ACHN (cell line): Measurements from ENCODE around the gene CAB39L.

Experiments used
- DNase-seq: peaks from one replicate; pipeline ENCODE4 v3.0.0-alpha.2; 2015
- in situ Hi-C: cut with HindIII; loops from 2 replicates; pipeline ENCODE4 v1.10.0; 2017; ENCODE audit warnings: low sequenced_read_pairs, low pct_ligation_motif_present, low pct_unique_long_range_greater_than_20kb

The CAB39L gene

GRCh38 chr13:49444524-49445395 lies 896 bp upstream of the CAB39L start:
- DNase-seq = peak; percentile 37
- in situ Hi-C loops = loop anchor here (25.0 kb wide), 1 partner anchor 157 kb away; no protein-coding TSS in a partner anchor

GRCh38 chr13:49443357-49443703 lies 534 bp downstream of the CAB39L start:
- DNase-seq = peak; percentile 23
- in situ Hi-C loops = loop anchor here (25.0 kb wide), 1 partner anchor 156 kb away; no protein-coding TSS in a partner anchor

- DNase-seq = no peak
- in situ Hi-C loops = loop anchor here (25.0 kb wide), 1 partner anchor 155 kb away; no protein-coding TSS in a partner anchor
These were observed 2.0 kb downstream of the CAB39L start for GRCh38 chr13:49441846-49442245.

GRCh38 chr13:49441312-49441711 lies 2.6 kb downstream of the CAB39L start:
- in situ Hi-C loops = loop anchor here (25.0 kb wide), 1 partner anchor 154 kb away; no protein-coding TSS in a partner anchor

GRCh38 chr13:49439609-49440008 lies 4.3 kb downstream of the CAB39L start:
- in situ Hi-C loops = loop anchor here (25.0 kb wide), 1 partner anchor 152 kb away; no protein-coding TSS in a partner anchor
- DNase-seq = no peak

More at GRCh38 chr13:49441312-49441711, 2.6 kb downstream of the CAB39L start:
- DNase-seq = no peak

- DNase-seq = no peak
- in situ Hi-C loops = loop anchor here (25.0 kb wide), 1 partner anchor 150 kb away; no protein-coding TSS in a partner anchor
These were observed 6.2 kb downstream of the CAB39L start for GRCh38 chr13:49437705-49438104.

- DNase-seq = peak; percentile 42
These were observed 7.0 kb downstream of the CAB39L start for GRCh38 chr13:49436890-49437289.

GRCh38 chr13:49435992-49436391 lies 7.9 kb downstream of the CAB39L start:
- in situ Hi-C loops = loop anchor here (25.0 kb wide), 1 partner anchor 149 kb away; no protein-coding TSS in a partner anchor
- no peak for DNase-seq

More at GRCh38 chr13:49436890-49437289, 7.0 kb downstream of the CAB39L start:
- in situ Hi-C loops = loop anchor here (25.0 kb wide), 1 partner anchor 150 kb away; no protein-coding TSS in a partner anchor

GRCh38 chr13:49429121-49429520 lies 14.7 kb downstream of the CAB39L start:
- in situ Hi-C loops = loop anchor here (25.0 kb wide), 1 partner anchor 142 kb away; no protein-coding TSS in a partner anchor
- no peak for DNase-seq

- in situ Hi-C loops = loop anchor here (25.0 kb wide), 1 partner anchor 141 kb away; no protein-coding TSS in a partner anchor
- no peak for DNase-seq
These were observed 15.7 kb downstream of the CAB39L start for GRCh38 chr13:49428041-49428763.

- in situ Hi-C loops = no loop called here
- no peak for DNase-seq
These were observed 19.8 kb downstream of the CAB39L start for GRCh38 chr13:49424011-49424560.

GRCh38 chr13:49421391-49421790 lies 22.5 kb downstream of the CAB39L start:
- peak; percentile 8 for DNase-seq

GRCh38 chr13:49419276-49419675 lies 24.6 kb downstream of the CAB39L start:
- DNase-seq = no peak
- in situ Hi-C loops = no loop called here

More at GRCh38 chr13:49421391-49421790, 22.5 kb downstream of the CAB39L start:
- in situ Hi-C loops = no loop called here

- DNase-seq = no peak
- in situ Hi-C loops = no loop called here
These were observed 25.7 kb downstream of the CAB39L start for GRCh38 chr13:49418206-49418605.

GRCh38 chr13:49417161-49417560 lies 26.7 kb downstream of the CAB39L start:
- in situ Hi-C loops = no loop called here
- DNase-seq = no peak

GRCh38 chr13:49412749-49413148 lies 31.1 kb downstream of the CAB39L start:
- in situ Hi-C loops = no loop called here

GRCh38 chr13:49411353-49411752 lies 32.5 kb downstream of the CAB39L start:
- no peak for DNase-seq
- in situ Hi-C loops = no loop called here

More at GRCh38 chr13:49412749-49413148, 31.1 kb downstream of the CAB39L start:
- DNase-seq = no peak

GRCh38 chr13:49410477-49410876 lies 33.4 kb downstream of the CAB39L start:
- no peak for DNase-seq
- in situ Hi-C loops = no loop called here

- in situ Hi-C loops = no loop called here
- no peak for DNase-seq
These were observed 33.9 kb downstream of the CAB39L start for GRCh38 chr13:49410006-49410405.
